GM13977 (cell line): ENCODE results near the gene MKI67.

Experiments
- DNase-seq: peaks from one replicate; pipeline ENCODE4 v3.0.0; 2012; ENCODE audit warnings: low spot score
- CTCF ChIP-seq: IDR thresholded peaks from 2 replicates; pipeline ENCODE4 v1.5.1; 2012; ENCODE audit warnings: mild to moderate bottlenecking, control low read depth; ENCODE audit not compliant: insufficient read depth; ENCODE audit errors: extremely low read depth, missing control alignments
- in situ Hi-C: fragments of 300-500 bp; cut with MboI; formaldehyde crosslinking; loops from one replicate; pipeline ENCODE4 v1.12.0; 2022; ENCODE audit warnings: low sequenced_read_pairs, low pct_unique_long_range_greater_than_20kb, mixed read lengths, inconsistent platforms; ENCODE audit not compliant: unreplicated experiment

The MKI67 gene

GRCh38 chr10:128102480-128103228, 23.6 kb downstream of the MKI67 start:
- no peak for TF ChIP-seq CTCF
- DNase-seq: no peak
- in situ Hi-C loops: no loop called here

- no peak for TF ChIP-seq CTCF
- DNase-seq: no peak
- in situ Hi-C loops: no loop called here
These were observed 24.3 kb downstream of the MKI67 start for GRCh38 chr10:128101901-128102300.

- in situ Hi-C loops: no loop called here
- DNase-seq: no peak
- no peak for TF ChIP-seq CTCF
These were observed 26.3 kb downstream of the MKI67 start for GRCh38 chr10:128099901-128100300.

GRCh38 chr10:128098631-128099030, 27.6 kb downstream of the MKI67 start:
- in situ Hi-C loops: no loop called here
- TF ChIP-seq CTCF: no peak
- DNase-seq: no peak

GRCh38 chr10:128097783-128098182, 28.4 kb downstream of the MKI67 start:
- no peak for TF ChIP-seq CTCF
- no peak for DNase-seq
- in situ Hi-C loops: no loop called here

- DNase-seq: no peak
- in situ Hi-C loops: no loop called here
- no peak for TF ChIP-seq CTCF
These were observed 29.6 kb downstream of the MKI67 start for GRCh38 chr10:128096486-128097199.
